Activated naive CD4-positive, alpha-beta T cell treated with anti-CD3 and anti-CD28 coated beads, Interleukin-2, amount 10 ng/mL, durations not matched to agents 7 days and 5 days (primary cell): ENCODE results near the gene CD276.

Experiments
- CTCF ChIA-PET: fragments of 350-600 bp; sonication (Branson Sonifier 250); formaldehyde crosslinking; loops from one replicate; lab custom pipeline; 2021; ENCODE audit warnings: antibody characterized with exemption; lab: Charles Lee
- DNase-seq: peaks from one replicate; pipeline ENCODE4 v3.0.0-alpha.2; 2020
- H3K27ac Mint-ChIP-seq: one replicate; pipeline ENCODE4 v1.8.0; 2021; ENCODE audit warnings: mild to moderate bottlenecking, moderate library complexity, mixed read lengths
- H3K27me3 Mint-ChIP-seq: one replicate; pipeline ENCODE4 v1.8.0; 2021; ENCODE audit warnings: mild to moderate bottlenecking, mixed read lengths
- H3K36me3 Mint-ChIP-seq: one replicate; pipeline ENCODE4 v1.8.0; 2021; ENCODE audit warnings: mixed read lengths
- H3K4me1 Mint-ChIP-seq: one replicate; pipeline ENCODE4 v1.8.0; 2021; ENCODE audit warnings: mixed read lengths
- H3K4me3 Mint-ChIP-seq: one replicate; pipeline ENCODE4 v1.8.0; 2021; ENCODE audit warnings: mild to moderate bottlenecking, moderate library complexity, mixed read lengths
- H3K9me3 Mint-ChIP-seq: one replicate; pipeline ENCODE4 v1.8.0; 2021; ENCODE audit warnings: mixed read lengths

The CD276 gene

DNA sequence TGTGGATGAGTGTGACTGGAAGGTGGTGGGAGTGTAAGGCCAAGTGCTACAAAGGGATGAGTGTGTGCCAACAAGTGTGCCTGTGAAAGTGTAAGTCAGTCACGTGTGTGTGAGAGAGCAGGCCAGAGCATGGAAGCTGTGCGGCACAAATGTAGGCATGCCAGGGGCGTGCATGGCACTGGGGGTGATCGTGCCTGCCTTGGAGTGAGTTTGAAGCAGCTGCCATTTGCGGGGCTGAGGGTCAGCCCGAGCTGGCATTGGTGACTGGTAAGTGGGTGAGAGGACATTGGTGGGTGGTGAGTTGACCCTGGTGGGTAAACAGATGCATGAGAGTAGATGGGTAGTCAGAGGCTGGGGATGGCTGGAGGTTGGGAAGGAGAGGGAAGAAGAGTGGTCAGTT lies 24.5 kb downstream of the CD276 start:
- Mint-ChIP-seq H3K27me3 (peaks cover 29% of the 10 kb centered on the region), H3K36me3 (no peaks in the 10 kb centered on the region), H3K9me3 (no peaks in the 10 kb centered on the region), H3K4me1 (peaks cover 2% of the 10 kb centered on the region), H3K4me3 (no peak overlapping the region), H3K27ac (no peak overlapping the region)
- CTCF ChIA-PET: interaction anchor here (2.9 kb wide), 1 partner anchor 73 kb away, joined by 14 read pairs; no protein-coding TSS in a partner anchor
- DNase-seq: no peak

DNA sequence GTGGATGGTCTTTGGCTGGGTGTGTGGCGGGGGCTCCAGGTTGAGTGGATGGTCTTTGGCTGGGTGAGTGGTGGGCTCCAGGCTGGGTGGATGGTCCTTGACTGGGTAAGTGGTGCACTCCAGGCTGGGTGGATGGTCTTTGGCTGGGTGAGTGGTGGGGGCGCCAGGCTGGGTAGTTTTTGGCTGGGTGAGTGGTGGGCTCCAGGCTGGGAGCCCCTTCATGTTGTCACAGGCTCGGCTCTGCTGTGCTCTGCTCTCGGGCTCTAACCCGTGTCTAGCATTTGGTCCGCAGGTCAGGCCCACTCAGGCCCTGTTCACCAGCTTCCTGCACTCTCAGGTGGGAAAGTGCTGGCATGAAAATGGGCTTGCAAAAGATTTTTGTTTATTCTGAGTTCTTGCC lies 25.1 kb downstream of the CD276 start:
- Mint-ChIP-seq H3K4me1 (peaks cover 2% of the 10 kb centered on the region), H3K27me3 (peaks cover 27% of the 10 kb centered on the region), H3K27ac (no peak overlapping the region), H3K9me3 (no peaks in the 10 kb centered on the region), H3K36me3 (no peaks in the 10 kb centered on the region), H3K4me3 (no peak overlapping the region)
- no peak for DNase-seq
- CTCF ChIA-PET: interaction anchor here (2.9 kb wide), 1 partner anchor 73 kb away, joined by 14 read pairs; no protein-coding TSS in a partner anchor

DNA sequence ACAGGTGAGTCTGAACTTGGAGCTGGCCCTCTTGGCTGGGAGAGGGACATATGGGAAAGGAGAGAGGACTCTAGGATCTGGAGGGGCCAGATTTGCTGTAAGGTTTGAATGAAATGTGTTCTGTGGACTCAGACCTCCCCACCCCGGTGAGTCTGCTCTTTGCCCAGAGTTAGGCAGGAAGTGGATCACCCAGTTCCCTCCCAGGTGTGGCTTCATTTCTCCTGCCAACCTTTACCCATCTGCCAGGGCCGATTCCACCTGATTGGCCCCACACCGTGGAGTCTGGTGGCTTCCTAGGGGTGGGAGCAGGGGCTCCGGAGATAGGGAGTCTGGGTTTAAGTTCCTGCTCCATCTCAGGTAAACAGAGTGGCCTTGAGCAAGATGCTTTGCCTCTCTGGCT lies 25.5 kb downstream of the CD276 start:
- CTCF ChIA-PET: interaction anchor here (2.9 kb wide), 1 partner anchor 74 kb away, joined by 14 read pairs; no protein-coding TSS in a partner anchor
- DNase-seq: no peak
- Mint-ChIP-seq H3K27ac (no peak overlapping the region), H3K27me3 (peaks cover 25% of the 10 kb centered on the region), H3K4me3 (no peak overlapping the region), H3K36me3 (no peaks in the 10 kb centered on the region), H3K9me3 (no peaks in the 10 kb centered on the region), H3K4me1 (peaks cover 2% of the 10 kb centered on the region)

DNA sequence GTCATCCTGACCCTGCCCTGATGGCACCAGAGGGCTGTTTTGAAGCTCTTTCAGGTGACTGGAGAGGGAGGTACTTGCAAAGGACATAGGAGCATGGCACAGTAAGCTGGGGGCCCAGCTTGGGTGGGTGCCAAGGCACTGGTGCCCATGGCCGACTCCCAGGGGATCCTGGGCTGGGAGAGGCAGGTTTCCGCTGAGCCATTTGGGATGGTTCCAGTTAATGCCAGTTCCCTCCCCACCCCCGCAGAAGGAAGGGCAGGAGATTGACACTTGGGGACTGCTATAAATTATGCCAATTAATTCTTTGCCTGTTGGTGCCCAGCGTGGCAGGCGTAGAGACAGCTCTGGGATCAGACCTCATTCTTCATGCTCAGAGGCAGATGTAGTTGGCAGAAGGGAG lies 26.1 kb downstream of the CD276 start:
- no peaks in the 10 kb centered on the region for H3K9me3 Mint-ChIP-seq
- DNase-seq: no peak
- no peaks in the 10 kb centered on the region for H3K36me3 Mint-ChIP-seq
- no peak overlapping the region for H3K27ac Mint-ChIP-seq
- H3K4me3 Mint-ChIP-seq: no peak overlapping the region
- peaks cover 21% of the 10 kb centered on the region for H3K27me3 Mint-ChIP-seq
- CTCF ChIA-PET: no interaction called here
- no peaks in the 10 kb centered on the region for H3K4me1 Mint-ChIP-seq

DNA sequence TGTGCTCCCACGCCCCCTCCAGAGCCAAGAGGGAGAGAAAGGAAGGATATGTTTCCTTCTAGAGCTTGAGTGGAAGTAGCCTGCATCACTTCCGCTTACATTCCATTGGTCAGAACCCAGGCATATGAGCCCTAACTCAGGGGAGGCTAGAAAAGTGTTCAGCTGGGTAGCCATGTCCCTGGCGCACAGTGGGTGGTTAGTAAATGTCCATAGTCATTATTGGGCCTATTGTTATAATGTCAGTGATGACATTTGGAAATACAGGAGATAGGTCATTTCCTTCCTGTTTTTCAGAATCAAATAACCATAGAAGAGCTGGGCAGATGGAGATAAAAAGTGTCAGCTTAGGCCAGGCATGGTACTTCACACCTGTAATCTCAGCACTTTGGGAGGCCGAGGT lies 27.3 kb downstream of the CD276 start:
- Mint-ChIP-seq H3K4me3 (no peak overlapping the region), H3K27ac (no peak overlapping the region), H3K9me3 (no peaks in the 10 kb centered on the region), H3K27me3 (peaks cover 22% of the 10 kb centered on the region), H3K4me1 (no peaks in the 10 kb centered on the region), H3K36me3 (no peaks in the 10 kb centered on the region)
- DNase-seq: no peak
- CTCF ChIA-PET: interaction anchor here (0.7 to 1.9 kb wide), 3 partner anchors 10 to 240 kb away, joined by 3 to 4 read pairs (median 3); no protein-coding TSS in a partner anchor

DNA sequence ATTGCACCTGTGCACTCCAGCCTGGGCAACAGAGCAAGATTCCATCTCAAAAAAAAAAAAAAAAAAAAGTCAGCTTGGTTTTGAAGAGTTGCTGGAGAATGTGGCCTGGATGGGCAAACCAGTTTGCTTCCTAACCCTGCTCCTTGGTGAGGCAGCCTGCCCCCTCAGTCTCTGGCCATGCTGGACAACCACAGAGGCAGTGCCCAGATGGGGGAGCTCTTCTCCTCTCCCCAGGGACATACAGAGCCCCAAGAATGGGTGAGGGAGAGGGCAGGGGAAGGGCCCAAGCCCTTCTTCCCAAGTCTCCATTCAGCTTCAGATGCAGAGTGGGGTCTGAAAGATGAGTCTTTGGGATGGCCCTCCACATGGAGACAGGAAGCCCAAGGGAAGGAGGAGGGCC lies 27.9 kb downstream of the CD276 start:
- H3K27me3 Mint-ChIP-seq: peaks cover 22% of the 10 kb centered on the region
- H3K27ac Mint-ChIP-seq: no peak overlapping the region
- H3K4me1 Mint-ChIP-seq: no peaks in the 10 kb centered on the region
- H3K4me3 Mint-ChIP-seq: no peak overlapping the region
- no peak for DNase-seq
- H3K36me3 Mint-ChIP-seq: no peaks in the 10 kb centered on the region
- H3K9me3 Mint-ChIP-seq: no peaks in the 10 kb centered on the region
- CTCF ChIA-PET: interaction anchor here (1.0 to 1.9 kb wide), 2 partner anchors 11 to 239 kb away, joined by 3 to 4 read pairs; no protein-coding TSS in a partner anchor

DNA sequence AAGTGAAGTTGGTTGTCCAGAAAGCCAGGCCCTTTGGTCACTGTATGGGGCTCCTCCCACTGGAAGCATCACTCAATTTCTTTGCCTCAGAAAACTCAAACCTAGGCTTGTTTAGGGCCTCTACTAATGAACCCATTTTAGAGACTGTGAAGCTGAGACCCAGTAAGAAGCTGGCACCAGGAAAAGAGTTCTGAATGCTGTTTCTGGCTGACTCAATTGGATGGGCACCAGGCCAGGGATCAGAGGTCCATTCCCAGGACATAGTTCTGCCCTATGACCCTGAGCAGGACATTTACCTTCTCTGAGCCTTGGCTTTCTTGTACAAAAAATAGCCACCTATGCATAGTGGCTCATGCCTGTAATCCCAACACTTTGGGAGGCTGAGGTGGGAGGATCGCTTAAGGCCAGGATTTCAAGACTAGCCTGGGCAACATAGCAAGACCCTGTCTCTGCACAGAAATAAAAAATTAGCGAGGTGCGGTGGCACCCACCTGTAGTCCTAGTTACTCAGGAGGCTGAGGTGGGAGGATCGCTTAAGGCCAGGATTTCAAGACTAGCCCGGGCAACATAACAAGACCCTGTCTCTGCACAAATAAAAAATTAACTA lies 30.6 kb downstream of the CD276 start:
- no peak overlapping the region for H3K27ac Mint-ChIP-seq
- H3K27me3 Mint-ChIP-seq: peaks cover 30% of the 10 kb centered on the region
- CTCF ChIA-PET: no interaction called here
- no peaks in the 10 kb centered on the region for H3K36me3 Mint-ChIP-seq
- no peak overlapping the region for H3K4me3 Mint-ChIP-seq
- no peaks in the 10 kb centered on the region for H3K4me1 Mint-ChIP-seq
- no peak for DNase-seq
- H3K9me3 Mint-ChIP-seq: no peaks in the 10 kb centered on the region

DNA sequence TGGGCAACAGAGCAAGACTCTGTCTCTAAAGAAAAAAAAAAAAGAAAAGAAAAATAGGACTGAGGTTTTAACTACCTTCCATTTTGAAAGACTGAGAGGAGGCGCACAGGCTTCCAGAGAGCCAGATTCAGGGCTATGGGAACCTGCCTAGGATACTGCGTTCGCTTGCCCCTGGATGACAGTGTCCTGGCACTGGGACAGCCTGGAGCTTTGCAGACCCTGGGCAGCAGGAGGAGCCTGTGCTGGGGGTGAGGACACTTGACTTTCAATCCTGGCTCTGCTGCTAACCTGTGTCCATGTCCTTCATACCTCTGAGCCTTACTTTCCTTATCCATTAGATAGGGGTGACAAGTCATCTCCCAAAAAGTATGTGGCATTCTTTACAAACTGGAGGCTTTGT lies 31.2 kb downstream of the CD276 start:
- Mint-ChIP-seq H3K27me3 (peaks cover 36% of the 10 kb centered on the region), H3K9me3 (no peaks in the 10 kb centered on the region), H3K27ac (no peak overlapping the region), H3K4me1 (no peaks in the 10 kb centered on the region), H3K4me3 (no peak overlapping the region), H3K36me3 (no peaks in the 10 kb centered on the region)
- CTCF ChIA-PET: no interaction called here
- DNase-seq: no peak

DNA sequence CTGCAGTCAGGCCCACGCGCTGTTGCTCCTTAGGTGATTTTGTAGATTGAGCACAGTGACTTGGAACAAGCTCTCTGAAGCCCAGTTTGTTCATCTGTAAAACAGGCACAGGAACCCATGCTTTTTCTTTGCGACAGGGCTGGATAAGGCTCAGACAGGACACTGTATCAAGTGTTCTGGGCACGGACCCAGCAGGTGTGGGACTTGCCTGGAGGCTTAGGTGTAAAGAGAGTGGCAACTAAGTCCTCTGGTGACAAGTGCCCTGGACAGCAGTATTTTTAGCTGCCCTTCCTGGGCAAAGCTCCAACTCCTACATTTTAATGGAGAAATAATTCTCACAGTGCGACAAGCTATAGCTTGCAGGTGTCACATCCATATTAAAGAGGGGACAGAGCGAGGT lies 32.2 kb downstream of the CD276 start:
- H3K4me1 Mint-ChIP-seq: no peaks in the 10 kb centered on the region
- CTCF ChIA-PET: no interaction called here
- H3K27ac Mint-ChIP-seq: no peak overlapping the region
- DNase-seq: no peak
- peaks cover 40% of the 10 kb centered on the region for H3K27me3 Mint-ChIP-seq
- H3K9me3 Mint-ChIP-seq: no peaks in the 10 kb centered on the region
- no peak overlapping the region for H3K4me3 Mint-ChIP-seq
- no peaks in the 10 kb centered on the region for H3K36me3 Mint-ChIP-seq

DNA sequence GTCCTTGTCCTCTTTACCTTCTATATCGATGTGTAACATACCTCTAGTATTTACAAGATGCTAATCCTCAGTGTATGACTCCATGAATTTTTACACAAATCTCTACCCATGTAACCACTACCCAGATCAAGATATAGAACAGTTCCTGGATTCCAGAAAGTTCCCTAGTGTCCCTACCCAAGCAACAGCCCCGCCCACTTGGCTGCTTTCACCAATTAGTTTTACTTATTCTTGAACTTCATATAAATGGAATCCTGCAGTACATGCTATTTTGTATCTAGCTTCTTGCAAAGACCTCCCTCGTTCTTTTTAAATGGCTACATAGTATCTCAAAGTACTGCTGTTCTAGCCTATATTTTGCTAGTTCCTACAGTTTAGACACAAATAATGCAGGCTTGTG lies 33.0 kb downstream of the CD276 start:
- H3K4me1 Mint-ChIP-seq: no peaks in the 10 kb centered on the region

DNA sequence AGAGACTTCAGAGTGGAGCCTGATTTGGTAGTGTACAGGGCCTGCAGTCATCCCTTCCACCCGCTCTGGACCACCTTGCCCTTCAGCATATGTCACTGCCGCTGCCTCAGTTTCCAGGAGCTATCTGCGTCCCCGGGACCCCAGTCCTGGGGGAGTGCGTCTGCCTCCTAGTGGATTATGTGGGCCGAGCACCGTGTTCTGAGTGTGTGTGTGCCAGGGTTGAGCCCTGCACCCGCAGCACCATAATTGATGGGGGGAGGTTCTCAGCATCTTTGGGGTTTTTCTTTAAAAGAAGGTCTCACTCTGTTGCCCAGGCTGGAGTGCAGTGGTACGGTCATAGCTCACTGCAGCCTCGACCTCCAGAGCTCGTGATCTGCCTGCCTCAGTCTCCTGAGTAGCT lies 33.6 kb downstream of the CD276 start:
- no peak for DNase-seq
- peaks cover 46% of the 10 kb centered on the region for H3K27me3 Mint-ChIP-seq
- CTCF ChIA-PET: interaction anchor here (1.2 to 4.0 kb wide), 3 partner anchors 13 to 412 kb away, joined by 3 to 20 read pairs (median 4); no protein-coding TSS in a partner anchor
- H3K27ac Mint-ChIP-seq: no peak overlapping the region
- no peaks in the 10 kb centered on the region for H3K36me3 Mint-ChIP-seq
- H3K4me1 Mint-ChIP-seq: no peaks in the 10 kb centered on the region
- H3K9me3 Mint-ChIP-seq: no peaks in the 10 kb centered on the region
- H3K4me3 Mint-ChIP-seq: no peak overlapping the region

More for the DNA sequence above, 33.0 kb downstream of the CD276 start:
- peaks cover 44% of the 10 kb centered on the region for H3K27me3 Mint-ChIP-seq
- CTCF ChIA-PET: no interaction called here
- H3K27ac Mint-ChIP-seq: no peak overlapping the region
- H3K4me3 Mint-ChIP-seq: no peak overlapping the region
- H3K9me3 Mint-ChIP-seq: no peaks in the 10 kb centered on the region
- DNase-seq: no peak
- no peaks in the 10 kb centered on the region for H3K36me3 Mint-ChIP-seq

DNA sequence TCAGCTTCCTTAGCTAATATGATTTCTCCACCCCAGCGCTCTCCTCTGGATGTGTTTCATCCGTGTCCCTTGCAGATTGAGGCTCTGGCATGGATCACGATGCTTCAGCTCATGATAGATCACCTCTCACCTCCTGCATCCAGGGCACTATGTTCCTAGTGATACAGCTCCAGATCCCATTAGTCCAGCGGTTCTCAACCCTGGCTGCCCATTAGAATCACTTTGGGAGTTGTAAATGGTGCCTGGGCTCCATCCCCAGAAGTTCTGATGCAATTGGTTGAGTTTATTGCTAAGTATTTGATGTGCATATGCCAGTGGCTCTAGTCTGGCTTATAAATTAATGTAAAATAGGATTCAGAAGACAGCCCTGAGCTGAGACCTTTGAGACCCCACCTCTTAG lies 34.5 kb downstream of the CD276 start:
- H3K27me3 Mint-ChIP-seq: peaks cover 52% of the 10 kb centered on the region
- H3K4me3 Mint-ChIP-seq: no peak overlapping the region
- CTCF ChIA-PET: interaction anchor here (1.2 to 4.0 kb wide), 3 partner anchors 14 to 413 kb away, joined by 3 to 20 read pairs (median 4); no protein-coding TSS in a partner anchor
- H3K36me3 Mint-ChIP-seq: no peaks in the 10 kb centered on the region
- no peaks in the 10 kb centered on the region for H3K4me1 Mint-ChIP-seq
- no peak overlapping the region for H3K27ac Mint-ChIP-seq
- no peaks in the 10 kb centered on the region for H3K9me3 Mint-ChIP-seq
- no peak for DNase-seq

DNA sequence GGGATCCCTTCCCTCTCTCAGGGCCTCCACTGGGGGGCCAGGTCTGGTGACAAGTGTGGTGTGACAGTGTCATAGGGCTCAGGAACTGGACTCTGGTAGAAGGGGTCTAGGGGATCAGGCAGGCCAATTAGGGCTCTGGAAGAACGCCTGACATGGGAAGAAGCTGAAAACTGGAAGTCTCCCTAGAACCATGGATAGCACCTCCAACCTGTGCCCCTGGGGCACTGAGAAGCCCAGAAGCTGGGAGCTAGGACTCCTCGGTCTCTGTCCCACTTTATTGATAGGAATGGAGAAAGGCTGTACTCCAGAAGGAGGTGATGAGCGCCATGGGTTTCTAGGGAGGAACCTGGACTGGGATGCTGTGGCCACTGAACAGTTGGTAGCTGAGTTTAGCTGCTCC lies 38.2 kb downstream of the CD276 start:
- Mint-ChIP-seq H3K4me1 (no peaks in the 10 kb centered on the region), H3K9me3 (no peaks in the 10 kb centered on the region), H3K36me3 (no peaks in the 10 kb centered on the region), H3K4me3 (no peak overlapping the region), H3K27ac (no peak overlapping the region), H3K27me3 (peaks cover 66% of the 10 kb centered on the region)
- CTCF ChIA-PET: no interaction called here
- DNase-seq: no peak

DNA sequence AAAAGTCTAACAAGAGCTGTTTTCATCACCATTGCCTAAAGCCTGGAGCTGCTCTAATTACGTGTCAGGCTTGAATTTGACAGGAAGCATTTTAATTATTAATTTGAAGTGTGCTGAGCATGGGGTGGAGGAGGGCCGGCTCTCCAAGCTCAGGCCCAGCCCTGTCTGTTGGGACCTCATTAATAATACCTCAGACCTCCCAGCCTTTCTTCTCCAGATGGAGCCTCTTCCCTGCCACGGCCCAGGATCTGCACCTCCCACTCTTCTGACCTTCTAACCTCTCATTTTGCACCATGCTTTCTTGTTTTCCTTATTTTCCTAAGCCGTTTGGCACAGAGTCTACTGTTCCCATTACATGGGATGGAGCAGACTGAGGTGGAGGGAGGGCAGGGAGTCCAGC lies 39.0 kb downstream of the CD276 start:
- CTCF ChIA-PET: no interaction called here
- Mint-ChIP-seq H3K27me3 (peaks cover 62% of the 10 kb centered on the region), H3K4me3 (no peak overlapping the region), H3K4me1 (no peaks in the 10 kb centered on the region), H3K9me3 (no peaks in the 10 kb centered on the region), H3K36me3 (no peaks in the 10 kb centered on the region), H3K27ac (no peak overlapping the region)
- DNase-seq: no peak

DNA sequence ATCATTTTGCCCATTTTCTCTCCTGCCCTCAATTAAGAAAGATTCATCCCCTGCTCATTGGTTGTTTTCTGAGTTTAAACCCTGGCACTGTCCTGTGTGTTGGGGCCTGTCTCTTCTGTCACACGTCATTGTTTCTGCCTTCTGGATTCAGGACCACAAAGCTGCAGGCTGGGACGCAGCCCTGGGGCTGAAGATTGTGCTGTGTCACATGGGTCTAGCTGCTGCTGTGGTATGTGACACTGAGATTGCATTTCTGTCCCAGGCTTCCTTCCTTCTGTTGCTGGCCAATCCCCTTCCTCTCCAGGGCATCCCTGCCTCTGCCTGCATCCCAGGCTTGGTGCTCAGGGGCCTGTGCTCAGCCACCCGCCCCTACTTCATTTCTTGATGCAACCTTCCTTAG lies 40.0 kb downstream of the CD276 start:
- no peak overlapping the region for H3K4me3 Mint-ChIP-seq
- H3K4me1 Mint-ChIP-seq: no peaks in the 10 kb centered on the region
- no peaks in the 10 kb centered on the region for H3K9me3 Mint-ChIP-seq
- H3K27ac Mint-ChIP-seq: no peak overlapping the region
- CTCF ChIA-PET: no interaction called here
- H3K27me3 Mint-ChIP-seq: peaks cover 57% of the 10 kb centered on the region
- no peak for DNase-seq
- H3K36me3 Mint-ChIP-seq: no peaks in the 10 kb centered on the region
